H54 (cell line): Measurements from ENCODE around the gene KRT32.

ENCODE experiments used
- DNase-seq: peaks from one replicate; pipeline ENCODE4 v3.0.0; 2011; ENCODE audit warnings: low spot score, mixed read lengths; ENCODE audit not compliant: insufficient read length
- FAIRE-seq: peaks from 3 replicates; lab custom pipeline; 2011; peaks lifted over from hg19 to GRCh38; lab: Jason Lieb, UNC
- POLR2A ChIP-seq: IDR thresholded peaks from 2 replicates; pipeline ENCODE4 v1.6.1; 2011; ENCODE audit warnings: low read depth, mild to moderate bottlenecking, low read length

Gene KRT32

DNA sequence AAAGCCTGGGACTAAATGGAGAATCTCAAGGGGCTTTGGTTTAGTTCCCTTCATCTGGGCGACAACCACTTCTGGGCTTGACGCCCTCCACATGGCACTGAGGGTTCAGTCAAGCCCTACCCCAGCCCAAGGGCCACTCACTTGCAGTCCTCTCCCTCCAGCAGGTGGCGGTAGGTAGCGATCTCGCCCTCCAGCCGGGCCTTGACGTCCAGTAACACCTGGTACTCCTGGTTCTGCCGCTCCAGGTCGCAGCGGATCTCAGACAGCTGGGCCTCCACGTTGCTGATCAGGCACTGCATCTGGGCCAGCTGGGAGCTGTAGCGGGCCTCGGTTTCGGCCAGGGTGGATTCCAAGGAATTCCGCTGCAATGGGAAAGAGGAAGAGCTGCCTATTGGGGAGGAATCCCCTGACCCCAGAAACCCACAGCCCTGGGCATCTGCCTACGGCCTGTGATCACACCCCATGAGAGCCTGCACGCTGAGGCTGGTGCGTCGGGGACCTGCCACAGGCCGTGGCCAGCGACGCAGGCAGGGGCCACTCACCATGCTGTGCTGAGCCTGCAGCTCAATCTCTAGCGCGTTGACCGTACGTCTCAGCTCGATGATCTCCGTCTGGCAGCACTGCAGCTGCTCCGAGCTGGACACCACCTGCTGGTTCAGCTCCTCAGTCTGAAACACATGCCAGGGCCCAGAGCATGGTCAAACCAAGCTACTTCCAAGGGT lies 19.8 kb upstream of the KRT32 start:
- TF ChIP-seq POLR2A = no peak
- no peak for DNase-seq
- FAIRE-seq = no peak

DNA sequence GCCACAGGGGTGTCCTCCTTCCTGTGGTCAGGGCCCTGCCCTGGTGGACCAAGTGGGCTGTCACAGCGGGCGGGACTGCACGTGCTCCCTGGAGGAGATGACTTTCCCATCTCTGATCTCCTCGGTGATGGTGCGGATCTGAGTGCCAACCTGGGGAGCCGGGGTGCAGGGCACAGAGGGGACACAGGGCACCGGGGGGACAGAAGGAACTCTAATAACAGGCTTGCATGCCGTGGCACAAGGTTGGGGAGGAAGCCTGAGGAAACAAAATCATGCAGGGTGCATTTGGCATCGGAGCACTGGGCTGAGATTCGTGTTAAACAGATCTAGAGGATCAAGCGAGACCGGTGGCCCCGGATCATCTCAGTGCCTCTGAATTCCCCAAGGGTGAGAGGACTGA lies 19.1 kb upstream of the KRT32 start:
- no peak for DNase-seq
- no peak for TF ChIP-seq POLR2A
- no peak for FAIRE-seq

DNA sequence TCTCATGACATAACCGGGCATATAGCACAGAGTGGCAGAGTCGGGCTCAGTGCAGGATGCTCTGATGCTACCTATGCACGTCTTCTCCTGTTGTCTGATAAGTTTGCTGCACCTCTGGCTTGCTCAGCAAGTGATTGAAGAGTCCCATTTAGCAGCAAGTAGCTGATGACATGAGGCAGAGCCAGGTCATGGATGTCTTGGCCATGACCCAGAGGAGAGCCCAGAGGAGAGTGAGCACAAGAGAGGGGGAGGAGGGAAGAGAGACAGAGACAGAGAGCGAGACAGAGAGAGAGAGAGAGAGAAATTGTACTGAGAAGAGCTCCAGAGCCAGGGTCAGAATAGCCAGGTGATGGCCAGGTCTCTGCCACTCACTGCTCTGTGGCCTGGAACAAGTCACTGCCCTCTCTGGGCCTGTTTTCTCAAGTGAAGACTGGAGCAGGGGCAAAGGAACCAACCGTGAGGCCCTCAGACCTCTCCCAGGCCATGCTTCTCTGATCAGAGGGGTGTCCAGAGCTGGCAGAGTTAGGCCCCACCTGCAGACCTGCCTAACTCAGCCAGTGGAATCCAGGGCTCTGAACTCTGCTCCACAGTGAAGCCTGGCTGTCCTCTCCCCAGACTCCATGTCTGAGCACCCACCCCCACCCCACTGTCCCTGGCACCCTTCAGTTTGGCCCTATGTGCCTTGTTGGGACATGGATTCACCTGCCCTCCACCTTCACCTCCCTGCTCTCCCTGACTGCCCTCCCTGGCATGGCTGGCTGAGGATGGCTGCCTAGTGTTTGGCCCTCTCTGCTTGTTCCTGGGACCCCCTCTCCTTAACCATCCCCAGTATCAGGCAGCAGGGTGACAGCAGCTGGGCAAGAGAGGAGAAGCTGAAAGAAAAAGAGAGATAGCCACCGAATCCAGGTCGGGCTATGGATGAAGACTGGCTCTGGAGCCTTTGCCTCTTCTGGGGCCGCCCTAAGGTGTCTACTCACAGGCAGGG lies 18.0 kb upstream of the KRT32 start:
- no peak for DNase-seq
- TF ChIP-seq POLR2A = no peak
- no peak for FAIRE-seq

DNA sequence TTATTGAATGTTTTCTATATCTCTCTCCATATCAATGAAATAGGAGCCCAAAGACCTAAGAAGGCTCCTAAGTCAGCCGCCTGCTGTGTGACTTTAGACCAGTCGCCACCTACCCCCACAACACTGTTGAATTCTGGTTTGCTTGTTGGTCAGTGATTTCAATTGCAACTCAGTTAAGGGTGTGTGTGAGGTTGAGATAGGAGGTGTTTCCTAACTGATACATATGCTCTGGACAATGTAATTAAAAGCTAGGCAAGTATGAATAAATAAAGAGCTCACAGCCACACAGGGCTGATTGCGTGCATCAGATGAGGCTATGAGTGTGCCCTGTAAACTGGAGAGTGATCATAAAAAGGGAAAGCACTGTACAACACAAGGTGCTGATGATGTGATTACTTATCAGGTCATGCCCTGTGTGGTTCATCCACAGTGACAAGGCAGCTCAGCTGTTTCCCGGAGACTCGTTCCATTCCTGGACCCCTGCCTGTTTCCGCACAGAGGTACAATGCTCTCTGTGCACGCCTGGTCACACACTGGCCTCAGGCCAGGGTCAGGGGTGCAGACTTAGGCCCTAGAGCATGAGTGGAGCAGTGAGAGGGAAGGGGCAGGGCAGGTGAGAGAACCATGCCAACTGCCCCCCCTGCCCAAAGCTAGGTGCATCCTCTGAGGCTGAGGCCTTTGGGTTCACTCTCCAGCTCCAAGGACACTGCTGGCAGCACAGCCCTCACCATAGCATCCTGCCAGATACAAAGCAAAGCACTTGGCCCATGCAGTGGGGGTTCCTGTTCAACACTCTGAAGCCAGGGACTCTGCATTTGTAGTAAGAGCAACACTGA lies 17.0 kb upstream of the KRT32 start:
- DNase-seq (no peak), FAIRE-seq (no peak)
- no peak for TF ChIP-seq POLR2A

DNA sequence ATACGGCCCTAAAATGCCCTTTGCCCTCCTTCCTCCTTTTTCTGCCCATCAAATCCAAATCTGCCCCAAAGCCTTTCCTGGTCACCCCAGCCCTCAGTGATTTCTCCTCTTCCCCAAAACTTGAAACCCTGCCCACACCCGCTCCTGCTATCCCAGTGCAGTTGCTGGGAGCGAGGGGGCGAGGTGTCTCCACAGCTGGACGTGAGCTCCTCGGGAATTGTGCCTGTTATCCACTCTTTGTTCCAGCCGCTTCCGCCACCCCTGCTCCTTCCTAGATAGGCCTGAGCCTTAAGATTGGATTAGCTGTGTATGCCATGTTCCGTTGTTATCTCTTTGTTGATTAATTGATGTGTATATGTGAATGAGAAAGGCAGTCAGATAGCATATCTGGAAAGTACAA lies 16.3 kb upstream of the KRT32 start:
- FAIRE-seq (no peak), DNase-seq (no peak)
- no peak for TF ChIP-seq POLR2A

DNA sequence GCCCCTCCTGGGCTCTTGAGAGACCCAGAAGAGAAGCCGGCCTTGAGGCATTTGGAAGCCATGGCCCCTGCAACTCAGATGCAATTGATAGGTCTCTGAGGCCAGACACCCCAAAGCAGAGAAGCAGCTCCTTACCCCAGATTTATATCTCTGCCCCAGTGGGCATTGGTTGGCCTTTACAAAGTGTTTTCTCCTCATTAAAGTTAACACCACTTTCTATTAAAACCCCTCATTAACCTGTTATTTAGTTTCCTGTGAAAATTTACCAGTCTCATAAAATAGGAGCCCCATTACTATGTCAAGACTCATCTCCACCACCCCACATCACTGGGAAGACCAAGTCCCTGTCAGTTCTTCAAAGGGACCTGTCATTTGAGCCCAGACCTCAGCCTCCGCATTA lies 13.8 kb upstream of the KRT32 start, which contains the start of gene KRT35:
KRT35 (minus strand) TSS at position 116 of the 400 bp plus-strand sequence; CDS start at position 62, 54 bp downstream.
- FAIRE-seq = no peak
- no peak for DNase-seq
- TF ChIP-seq POLR2A = no peak

DNA sequence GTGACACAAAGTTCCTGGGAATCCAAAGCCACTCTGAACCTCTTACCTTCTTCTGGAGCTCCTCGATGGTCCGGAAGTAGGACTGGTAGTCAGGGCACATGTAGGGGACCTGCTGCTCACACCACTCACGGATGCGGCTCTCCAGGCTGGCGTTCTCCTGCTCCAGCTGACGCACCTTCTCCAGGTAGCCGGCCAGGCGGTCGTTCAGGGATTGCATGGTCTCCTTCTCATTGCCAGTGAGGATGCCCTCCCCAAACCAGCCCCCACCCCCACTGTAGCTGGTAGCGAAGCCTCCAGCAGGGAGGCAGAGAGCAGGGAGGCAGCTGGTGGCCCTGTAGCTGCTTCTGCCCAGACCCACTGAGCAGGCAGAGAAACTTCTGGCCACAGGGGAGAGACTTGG lies 13.4 kb upstream of the KRT32 start:
- DNase-seq (no peak), FAIRE-seq (no peak)
- no peak for TF ChIP-seq POLR2A

DNA sequence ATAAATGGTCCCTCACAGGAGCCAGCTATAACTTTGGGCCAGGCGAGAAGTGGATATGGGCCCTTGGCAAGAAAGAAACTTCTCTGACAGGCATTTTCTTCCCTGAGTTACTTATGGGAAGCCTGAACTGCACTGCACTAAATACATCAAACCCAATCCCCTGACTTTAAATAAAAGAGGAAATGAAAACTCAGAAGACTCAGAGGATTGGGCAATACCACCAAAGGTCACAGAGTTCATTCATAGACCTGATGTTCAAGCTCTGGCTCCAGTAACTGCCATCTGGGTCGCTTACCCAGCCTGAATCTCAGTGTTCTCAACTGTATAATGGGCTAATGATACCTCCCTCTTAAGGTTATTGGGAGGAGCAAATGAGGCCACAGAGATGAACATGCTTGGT lies 12.9 kb upstream of the KRT32 start:
- no peak for TF ChIP-seq POLR2A
- no peak for FAIRE-seq
- no peak for DNase-seq

DNA sequence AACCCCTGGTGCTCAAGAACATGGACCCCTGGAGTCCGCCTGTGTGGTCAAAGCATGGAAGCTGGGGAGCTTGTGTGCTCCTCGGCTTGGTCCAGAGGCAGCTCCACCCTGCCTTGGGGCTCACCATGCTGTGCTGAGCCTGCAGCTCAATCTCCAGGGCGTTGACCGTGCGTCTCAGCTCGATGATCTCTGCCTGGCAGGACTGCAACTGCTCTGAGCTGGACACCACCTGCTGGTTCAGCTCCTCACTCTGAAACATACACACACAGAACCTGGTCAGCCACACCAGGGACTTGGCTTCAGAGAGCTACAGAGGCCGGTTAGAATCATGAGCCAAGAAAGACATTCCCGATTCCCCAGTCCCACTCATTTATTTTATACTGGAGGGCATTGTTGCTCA lies 11.1 kb upstream of the KRT32 start:
- FAIRE-seq (no peak), DNase-seq (no peak)
- no peak for TF ChIP-seq POLR2A

DNA sequence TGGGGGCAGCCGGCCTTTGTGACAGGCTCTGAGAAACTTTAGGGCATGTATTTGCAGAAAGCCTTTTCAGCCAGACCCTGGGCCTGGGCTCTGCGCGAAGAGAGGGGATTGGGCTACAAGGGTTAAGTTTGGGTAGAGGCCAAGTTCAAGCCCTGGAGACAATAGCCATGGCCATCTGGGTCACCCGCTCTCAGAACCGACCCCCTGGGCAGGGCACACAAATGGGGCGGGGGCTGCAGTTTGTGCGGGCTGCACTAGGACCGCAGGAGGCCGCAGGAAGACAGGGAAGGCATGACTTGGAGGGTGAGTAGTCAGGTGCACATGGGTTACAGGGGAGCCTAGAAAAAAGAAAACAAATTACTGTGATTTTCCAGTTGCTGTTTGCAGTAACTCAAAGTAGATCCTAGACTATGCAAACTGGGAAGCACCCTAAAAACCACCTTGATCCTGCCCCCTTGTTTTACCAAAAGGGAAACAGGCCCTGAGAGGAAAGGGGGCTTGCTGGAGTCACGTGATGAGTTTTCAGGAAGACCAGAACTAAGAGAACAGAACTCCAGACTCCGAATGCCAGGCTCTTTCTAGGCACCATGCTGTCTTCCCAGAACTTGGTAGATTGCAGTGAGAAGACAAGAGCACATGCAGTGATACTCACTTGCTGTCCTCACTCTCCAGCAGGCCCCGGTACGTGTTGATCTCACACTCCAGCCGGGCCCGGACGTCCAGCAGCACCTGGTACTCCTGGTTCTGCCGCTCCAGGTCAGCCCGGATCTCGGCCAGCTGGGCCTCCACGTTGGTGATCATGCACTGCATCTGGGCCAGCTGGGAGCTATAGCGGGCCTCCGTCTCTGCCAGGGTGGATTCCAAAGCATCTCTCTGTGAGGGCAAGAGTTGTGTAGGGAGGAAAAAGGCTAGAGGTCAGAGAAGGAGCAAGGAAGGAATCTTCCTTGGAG lies 10.0 kb upstream of the KRT32 start:
- no peak for TF ChIP-seq POLR2A
- DNase-seq = no peak
- FAIRE-seq = no peak

DNA sequence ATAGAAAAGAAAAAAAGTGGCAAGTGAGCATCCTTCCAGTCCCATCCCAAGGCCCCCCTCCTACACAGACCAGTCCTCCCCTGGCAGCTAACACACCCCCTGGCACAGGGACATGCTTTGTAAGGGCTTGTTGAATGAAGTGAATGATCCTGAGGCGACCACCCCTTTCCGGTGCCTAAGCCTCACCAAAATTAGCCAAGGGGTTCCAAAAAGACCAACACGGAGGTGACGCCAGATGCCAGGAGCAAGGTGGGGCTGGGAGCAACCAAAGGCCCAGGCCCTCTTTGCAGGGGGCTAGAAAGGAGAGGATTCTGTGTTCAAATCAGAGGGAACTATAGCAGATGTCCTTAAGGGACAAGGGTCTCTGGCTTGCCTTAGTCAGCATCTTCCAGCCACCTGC lies 8.2 kb upstream of the KRT32 start:
- TF ChIP-seq POLR2A = no peak
- DNase-seq (no peak), FAIRE-seq (no peak)

DNA sequence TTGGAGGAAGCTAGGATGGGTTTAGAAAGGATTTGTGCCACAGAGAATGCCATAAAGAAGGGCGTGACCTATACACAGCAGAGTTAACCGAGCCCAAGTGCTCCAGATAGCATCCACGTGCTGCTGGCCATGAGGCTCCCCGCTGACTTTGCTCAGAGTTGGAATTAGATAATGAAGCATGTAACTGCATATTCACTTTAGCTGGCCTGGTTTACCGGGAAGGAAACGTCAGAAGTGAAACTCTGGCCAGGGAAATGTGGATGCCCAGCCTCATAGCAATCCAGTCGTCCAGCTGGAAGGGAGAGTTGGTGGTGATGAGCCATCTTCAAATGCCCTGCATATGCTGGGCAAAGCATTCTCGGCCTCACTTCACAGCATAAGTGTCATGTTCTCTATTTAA lies 7.7 kb upstream of the KRT32 start:
- TF ChIP-seq POLR2A = no peak
- FAIRE-seq = no peak

DNA sequence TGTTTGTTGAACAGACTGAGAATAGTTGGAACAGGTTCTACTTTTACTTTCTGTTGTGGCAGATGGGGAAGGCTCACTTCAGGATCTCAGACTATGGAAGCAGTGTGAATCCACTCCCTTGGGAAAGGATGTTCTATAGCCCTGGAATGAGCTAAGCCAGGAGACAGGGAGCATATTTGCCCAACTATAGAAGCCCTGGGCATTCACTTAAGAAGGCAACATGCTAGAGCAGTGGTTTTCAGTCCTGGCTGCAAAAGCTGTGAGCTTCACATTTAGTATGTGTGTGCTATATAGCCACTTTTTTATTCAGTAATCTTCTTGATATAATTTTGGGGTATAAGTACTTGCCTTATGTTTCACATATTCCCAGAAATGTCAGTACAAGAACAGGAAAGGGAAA lies 1.2 kb upstream of the KRT32 start:
- FAIRE-seq = no peak
- DNase-seq = no peak
- TF ChIP-seq POLR2A = no peak

More for the DNA sequence above, 7.7 kb upstream of the KRT32 start:
- DNase-seq = no peak
